ENCODE data around the gene LIN7A.

GRCh38 chr12:80986224-80986623 is 48.5 kb upstream of the LIN7A start:
- TF ChIP-seq EZH2 (IDR thresholded peaks at IDR 0.05; ENCODE audit: low read length, missing control alignments), result no peak
- TF ChIP-seq CTCF (conservative IDR thresholded peaks at IDR 0.05 in 1 of 2, IDR thresholded peaks at IDR 0.05 in 1 of 2; ENCODE audit: low read depth in 1 of 2, low read length in 2 of 2), result no peak
